NAMALWA (cell line): ENCODE data around the gene CLEC4C.

ENCODE experiments used
- DNase-seq: peaks from one replicate; pipeline ENCODE4 v3.0.0-alpha.2; 2015; ENCODE audit warnings: low spot score

CLEC4C gene

DNA sequence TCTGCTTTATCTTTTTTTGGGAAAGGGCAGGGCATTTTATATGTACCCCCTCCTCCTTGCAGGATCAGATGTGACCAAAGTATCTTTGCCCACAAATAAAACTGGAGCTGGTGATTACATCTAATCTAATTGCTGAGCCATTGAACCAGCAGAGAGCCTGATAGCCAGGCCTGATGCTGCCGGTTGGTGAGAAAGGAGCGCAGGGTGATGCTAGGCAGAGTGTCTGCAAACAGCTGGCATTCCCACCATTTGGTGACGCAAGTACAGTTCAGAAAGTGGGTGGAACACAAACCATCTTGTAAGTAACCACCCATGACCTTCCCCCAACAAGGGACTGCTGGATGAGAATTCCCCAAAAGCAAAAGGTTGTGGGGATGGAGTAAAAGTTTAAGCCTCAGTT, 23.2 kb downstream of the CLEC4C start:
- DNase-seq = no peak

DNA sequence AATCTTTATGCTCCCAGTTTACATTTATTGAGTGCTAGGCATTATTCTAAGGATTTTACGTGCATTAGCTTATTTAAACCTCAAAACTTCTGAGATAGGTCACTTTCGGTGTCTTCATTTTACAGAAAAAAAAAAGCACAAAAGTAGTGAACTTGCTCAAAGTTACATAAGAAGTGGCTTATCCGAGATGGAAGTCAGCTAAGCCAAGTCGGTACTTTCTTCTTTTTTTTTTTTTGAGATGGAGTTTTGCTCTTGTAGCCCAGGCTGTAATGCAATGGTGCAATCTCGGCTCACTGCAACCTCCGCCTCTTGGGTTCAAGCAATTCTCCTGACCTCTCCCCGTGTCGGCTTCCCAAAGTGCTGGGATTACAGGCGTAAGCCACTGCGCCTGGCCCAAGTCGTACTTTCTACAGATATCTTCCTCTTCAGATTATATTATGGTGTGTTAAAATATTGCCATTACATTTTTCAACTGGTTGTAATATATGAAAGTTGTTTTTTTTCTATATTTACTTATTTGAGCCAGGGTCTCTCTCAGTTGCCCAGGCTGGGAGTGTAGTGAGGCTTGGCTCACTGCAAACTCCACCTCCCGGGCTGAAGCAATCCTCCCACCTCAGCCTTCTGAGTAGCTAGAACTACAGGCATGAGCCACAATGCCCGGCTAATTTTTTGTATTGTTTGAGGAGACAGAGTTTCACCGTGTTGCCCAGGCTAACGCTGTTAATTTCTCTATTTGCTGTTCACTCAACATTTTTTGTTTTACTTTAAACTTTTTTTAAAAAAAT, 27.0 kb downstream of the CLEC4C start:
- DNase-seq = no peak

DNA sequence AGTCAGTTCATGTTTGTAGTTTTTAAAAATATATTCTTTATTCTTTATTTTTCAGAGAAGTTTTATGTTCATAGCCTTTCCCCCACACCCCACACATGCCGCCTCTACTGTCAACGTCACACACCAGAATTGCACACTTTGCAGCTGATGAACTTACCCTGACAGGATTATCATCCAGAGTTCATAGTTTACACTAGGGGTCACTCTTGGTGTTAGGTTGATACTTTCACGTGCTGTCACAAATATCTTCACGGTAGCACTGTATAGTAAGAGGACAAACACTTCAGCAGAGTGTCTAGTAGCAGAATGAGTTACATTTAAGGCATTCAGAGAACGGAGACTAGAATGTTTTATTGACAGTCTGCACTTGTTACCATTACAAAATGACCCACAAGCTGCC, 30.8 kb downstream of the CLEC4C start:
- DNase-seq = peak; percentile 64

DNA sequence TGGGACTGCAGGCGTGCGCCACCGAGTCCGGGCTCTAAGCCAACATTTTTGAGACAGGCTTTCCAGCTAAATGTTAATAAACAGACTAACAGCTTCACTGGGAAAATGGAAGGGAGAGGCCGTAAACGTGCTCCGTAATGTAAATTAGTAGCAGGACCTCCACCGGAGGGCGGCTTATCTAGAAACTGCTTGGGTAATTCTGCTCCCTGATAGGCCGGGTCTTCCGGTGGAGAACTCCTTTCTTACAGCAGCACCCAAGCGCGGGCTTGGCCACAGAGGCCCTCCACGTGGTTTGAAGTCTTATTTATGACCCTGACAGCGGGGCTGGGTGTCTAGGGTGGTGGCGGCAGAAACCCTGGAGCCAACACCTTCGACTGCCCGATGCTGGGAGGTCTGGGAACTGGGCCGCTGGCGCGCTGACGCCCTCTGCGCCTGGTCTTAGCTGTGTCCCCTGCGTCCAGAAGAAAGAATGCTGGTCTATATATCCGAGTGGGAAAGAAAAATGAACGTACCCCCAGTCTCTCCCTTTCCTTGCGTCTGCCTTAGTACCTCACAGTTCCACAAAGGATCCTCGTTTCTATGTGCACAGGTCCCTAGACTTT, 34.2 kb downstream of the CLEC4C start:
- no peak for DNase-seq

DNA sequence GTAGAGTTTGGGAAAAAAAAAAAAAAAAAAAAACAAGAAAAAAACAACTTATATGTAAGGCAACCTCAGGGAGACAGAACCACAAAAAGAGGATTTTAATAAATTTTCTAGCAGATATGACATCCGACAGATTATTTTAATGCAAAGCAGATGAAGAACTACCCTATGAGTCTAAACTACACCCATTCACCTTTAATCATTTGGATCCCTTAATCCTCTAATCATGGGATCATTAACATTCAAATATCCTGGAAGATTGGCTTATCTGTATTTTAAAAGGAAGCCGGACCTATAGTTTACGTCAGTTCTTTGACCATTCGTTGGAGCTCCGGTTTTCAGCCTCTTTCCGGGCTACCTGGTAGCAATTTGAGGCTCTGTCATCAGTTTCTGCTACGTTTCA, 36.0 kb downstream of the CLEC4C start, which contains the start of gene DPPA3:
Gene DPPA3, plus strand, starts transcription at position 301 of the 400 bp plus-strand sequence. CDS start 138 bp downstream, outside the sequence.
- DNase-seq = no peak

DNA sequence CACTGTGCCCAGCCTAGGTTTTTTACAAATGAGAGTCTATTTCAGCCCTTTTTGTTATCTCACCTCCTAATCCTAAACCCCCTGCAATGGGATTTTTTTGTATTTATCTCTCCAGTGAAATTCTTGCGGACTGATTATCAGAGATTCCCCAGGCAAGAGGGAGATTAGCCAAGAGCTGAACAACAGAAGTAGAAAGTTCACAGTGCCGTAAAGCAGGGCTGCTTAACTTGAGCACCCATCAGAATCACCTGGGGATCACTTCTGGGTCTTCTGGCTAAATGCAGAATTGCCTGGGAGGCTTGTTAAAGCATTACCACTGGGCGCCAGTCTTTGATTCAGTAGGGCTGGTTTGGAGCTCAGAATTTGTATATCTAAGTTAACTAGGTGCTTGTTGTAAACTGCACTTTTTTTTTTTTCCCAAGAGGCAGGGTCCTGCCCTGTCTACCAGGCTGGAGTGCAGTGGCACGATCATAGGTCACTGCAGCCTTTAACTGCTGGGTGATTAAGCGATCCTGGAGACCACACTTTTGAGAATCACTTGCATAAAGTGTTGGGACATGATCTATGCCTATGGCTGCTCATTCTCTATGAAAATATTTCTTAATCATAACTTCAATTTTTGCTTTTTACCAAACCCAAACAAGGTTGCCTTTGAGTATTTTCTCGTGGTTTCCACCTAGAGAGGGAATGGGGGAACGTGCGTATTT, 37.1 kb downstream of the CLEC4C start:
- DNase-seq = no peak

DNA sequence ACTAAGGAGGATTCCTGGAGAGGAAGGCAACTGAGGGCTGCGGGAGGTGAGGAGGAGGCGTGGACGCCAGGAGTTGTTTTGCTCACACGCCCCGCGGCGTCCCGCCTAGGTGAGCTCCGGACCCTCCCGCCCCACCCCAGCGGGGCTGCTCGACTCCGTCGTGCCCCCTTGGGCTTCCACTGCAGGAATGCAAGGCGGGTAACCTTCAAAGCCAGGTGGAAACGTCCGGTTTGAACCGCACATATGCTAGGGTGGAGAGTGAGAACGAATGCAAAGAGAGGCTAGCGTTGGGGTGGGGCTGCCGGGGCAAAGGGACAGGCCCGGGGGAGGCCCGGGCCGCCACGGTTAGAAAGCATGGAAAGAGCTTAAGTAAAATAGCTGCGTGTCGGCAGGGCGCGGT, 41.3 kb downstream of the CLEC4C start:
- no peak for DNase-seq

DNA sequence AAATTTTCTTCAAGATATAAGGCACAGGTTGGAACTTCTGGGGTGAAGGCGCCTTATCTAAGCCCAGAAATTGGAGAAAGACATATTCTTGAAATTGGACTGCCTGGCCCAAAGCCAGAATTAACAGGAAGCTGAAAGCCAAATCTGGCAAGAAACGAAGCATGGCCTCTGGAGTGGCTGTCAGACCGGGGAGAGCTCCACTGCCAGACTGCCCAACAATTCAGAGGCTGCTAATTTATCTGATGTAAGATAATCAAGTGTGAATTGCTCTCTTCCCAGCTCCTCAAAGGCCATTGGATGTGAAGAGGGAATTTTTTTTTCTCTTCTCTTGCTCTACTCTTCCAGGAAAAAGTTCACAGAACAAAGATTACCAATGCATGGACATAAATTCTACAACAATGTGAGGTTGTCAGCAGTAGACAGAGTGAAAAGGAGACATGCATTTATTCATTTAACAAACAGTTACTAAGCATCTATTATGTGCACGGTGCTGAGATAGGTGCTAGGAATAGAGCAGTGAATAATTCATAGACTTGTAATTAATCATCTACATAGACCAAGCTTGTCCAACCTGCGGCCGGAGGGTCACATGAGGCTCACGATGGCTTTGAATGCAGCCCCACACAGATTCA, 51.5 kb downstream of the CLEC4C start, which contains the start of gene GDF3:
Gene GDF3, minus strand, starts transcription at position 210 of the 632 bp plus-strand sequence. Its CDS starts 47 bp downstream, at position 163.
- DNase-seq = no peak

DNA sequence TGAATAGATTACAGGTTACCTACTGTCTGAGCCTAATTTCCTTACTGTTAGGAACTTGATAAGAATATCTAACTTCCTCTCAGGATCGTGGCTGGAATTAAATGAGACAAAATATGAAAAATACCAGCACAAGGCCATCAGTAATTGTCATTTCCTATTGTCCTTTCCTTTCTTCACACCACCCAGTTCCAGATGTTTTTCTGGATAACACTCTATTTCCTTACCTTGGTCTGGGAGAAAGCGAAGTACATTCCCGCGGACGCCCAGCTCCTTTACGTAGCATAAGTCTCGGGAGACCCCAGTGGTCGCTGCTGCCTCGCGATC, 52.0 kb downstream of the CLEC4C start:
- no peak for DNase-seq

DNA sequence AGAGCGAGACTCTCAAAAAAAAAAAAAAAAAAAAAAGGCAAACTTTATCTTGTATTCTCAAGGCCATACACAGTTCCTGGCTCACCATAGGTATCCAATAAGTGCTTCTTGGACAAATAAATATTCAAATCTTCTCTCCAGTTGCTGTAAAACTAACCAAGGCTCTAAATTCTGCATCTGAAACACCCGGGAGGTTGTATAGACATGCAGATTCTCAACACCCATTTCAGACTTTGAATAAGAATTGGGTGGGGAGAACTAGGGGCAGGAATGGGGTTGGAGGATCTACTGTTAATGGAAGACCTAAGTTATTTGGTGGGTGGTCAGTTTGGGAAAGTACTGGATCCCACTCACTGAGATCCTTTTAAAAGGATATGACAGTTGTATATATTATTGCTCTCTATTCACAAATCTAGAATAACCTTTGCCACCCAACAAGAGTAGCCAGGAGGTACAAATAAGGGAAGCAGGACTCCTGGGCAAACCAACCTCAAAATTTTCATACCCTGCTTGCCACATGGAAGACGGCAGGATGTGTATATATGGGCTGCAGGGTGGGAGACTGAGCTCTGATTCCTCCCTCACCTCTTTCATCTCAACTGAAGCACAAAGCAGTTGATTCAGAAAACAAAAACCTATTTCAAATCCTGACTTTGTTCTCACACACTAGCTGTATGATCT, 52.5 kb downstream of the CLEC4C start:
- no peak for DNase-seq

DNA sequence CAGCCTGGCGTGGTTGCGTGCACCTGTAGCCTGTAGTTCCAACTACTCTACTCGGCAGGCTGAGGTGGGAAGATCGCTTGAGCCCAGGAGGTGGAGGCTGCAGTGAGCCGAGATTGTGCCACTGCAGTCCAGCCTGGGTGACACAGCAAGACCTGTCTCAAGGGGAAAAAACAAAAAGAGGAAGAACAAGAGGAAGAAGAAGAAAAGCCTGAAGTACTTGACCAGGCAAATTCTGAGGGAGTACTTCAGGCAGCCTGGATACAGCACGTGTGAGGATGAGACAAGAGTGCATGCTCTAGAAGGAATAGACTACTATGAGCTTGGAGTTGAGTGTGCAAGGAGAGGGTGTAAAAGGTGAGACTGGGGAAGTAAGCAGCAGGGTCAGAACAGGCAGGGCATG, 53.4 kb downstream of the CLEC4C start:
- DNase-seq = no peak

DNA sequence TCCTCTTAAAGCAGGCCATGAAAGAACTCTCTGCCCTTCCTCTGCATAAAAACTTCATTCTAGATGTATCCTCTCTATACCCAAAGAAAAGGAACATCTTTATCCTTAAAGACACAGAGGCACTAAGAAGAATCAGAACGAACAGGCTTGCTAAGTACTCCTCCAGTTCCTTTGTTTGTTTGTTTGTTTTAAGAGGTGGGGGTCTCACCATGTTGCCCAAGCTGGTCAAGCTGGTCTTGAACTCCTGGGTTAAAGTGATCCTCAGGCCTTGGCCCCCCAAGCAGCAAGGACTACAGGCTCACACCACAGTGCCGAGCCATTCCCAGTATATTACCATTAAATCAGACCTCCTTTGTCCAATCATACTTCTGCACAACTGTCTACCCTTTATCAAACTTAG, 65.6 kb downstream of the CLEC4C start:
- DNase-seq = no peak
